Activated CD8-positive, alpha-beta T cell treated with anti-CD3 and anti-CD28 coated beads, Interleukin-2, amount 10 ng/mL, durations not matched to agents 7 days and 5 days (primary cell): ENCODE measurements around the gene PEX11B. TPM values are rescaled to one million over a fixed set of nuclear protein-coding genes. Genes with fewer than 3 reads are reported as not detected.
A peak's percentile ranks its signal among the peaks of the same experiment; 100 is the strongest.

Experiments
- ATAC-seq: fragments of 150-1000 bp; cut with Tn5 transposase; one replicate; pipeline ENCODE4 v1.10.0; 2021; ENCODE audit warnings: moderate library complexity
- CTCF ChIA-PET: fragments of 350-600 bp; sonication (Branson Sonifier 250); formaldehyde crosslinking; loops from one replicate; lab custom pipeline; 2021; ENCODE audit warnings: antibody characterized with exemption; lab: Charles Lee
- POLR2A ChIA-PET: fragments of 350-600 bp; sonication (Branson Sonifier 250); formaldehyde crosslinking; loops from one replicate; lab custom pipeline; 2021; ENCODE audit warnings: antibody characterized with exemption; lab: Charles Lee
- DNase-seq: peaks from one replicate; pipeline ENCODE4 v3.0.0-alpha.2; 2020
- H3K27ac Mint-ChIP-seq: one replicate; pipeline ENCODE4 v1.8.0; 2021; ENCODE audit warnings: mild to moderate bottlenecking, mixed read lengths
- H3K27me3 Mint-ChIP-seq: one replicate; pipeline ENCODE4 v1.8.0; 2021; ENCODE audit warnings: low read depth, mixed read lengths
- H3K36me3 Mint-ChIP-seq: one replicate; pipeline ENCODE4 v1.8.0; 2021; ENCODE audit warnings: low read depth, mixed read lengths
- H3K4me1 Mint-ChIP-seq: one replicate; pipeline ENCODE4 v1.8.0; 2021; ENCODE audit warnings: low read depth, mixed read lengths
- H3K4me3 Mint-ChIP-seq: one replicate; pipeline ENCODE4 v1.8.0; 2021; ENCODE audit warnings: mild to moderate bottlenecking, mixed read lengths
- H3K9me3 Mint-ChIP-seq: one replicate; pipeline ENCODE4 v1.8.0; 2022; ENCODE audit warnings: mixed read lengths; ENCODE audit not compliant: insufficient read depth
- total RNA-seq, 2 experiments: library from RNA; stranded (reverse); gene quantifications; one replicate each; pipeline ENCODE4 v1.2.3, GENCODE V29; 2021

Gene PEX11B
- total RNA-seq, 2 experiments from 2014 or later, result 33.3 to 35.9 TPM

GRCh38 chr1:145871994-145872924 is 46.3 kb downstream of the PEX11B start:
- POLR2A ChIA-PET, result interaction anchor here (0.6 to 2.7 kb wide), 7 partner anchors 9 to 122 kb away, joined by 3 to 16 read pairs (median 5); partner anchors contain the start of genes PEX11B, PIAS3 and RBM8A
- H3K9me3 Mint-ChIP-seq, result no peaks in the 10 kb centered on the region
- H3K27ac Mint-ChIP-seq, result peak overlapping the region; percentile 81
- CTCF ChIA-PET, result interaction anchor here (0.8 to 6.2 kb wide), 15 partner anchors 8 to 163 kb away, joined by 3 to 98 read pairs (median 4); partner anchors contain the start of genes ANKRD34A, ANKRD35, NUDT17 and PIAS3
- H3K4me1 Mint-ChIP-seq, result peaks cover 20% of the 10 kb centered on the region
- ATAC-seq (peak; percentile 92), DNase-seq (peak; percentile 59)
- peaks cover 17% of the 10 kb centered on the region for H3K27me3 Mint-ChIP-seq
- H3K4me3 Mint-ChIP-seq, result peak overlapping the region; percentile 67
- H3K36me3 Mint-ChIP-seq, result no peaks in the 10 kb centered on the region

GRCh38 chr1:145868232-145868631 is 50.3 kb downstream of the PEX11B start:
- Mint-ChIP-seq H3K27ac (no peak overlapping the region), H3K27me3 (peaks cover 24% of the 10 kb centered on the region), H3K4me1 (peaks cover 20% of the 10 kb centered on the region), H3K4me3 (no peak overlapping the region), H3K9me3 (no peaks in the 10 kb centered on the region), H3K36me3 (no peaks in the 10 kb centered on the region)
- no peak for ATAC-seq
- ChIA-PET POLR2A (no interaction called here), CTCF (interaction anchor here (1.6 to 6.2 kb wide), 3 partner anchors 9 to 24 kb away, joined by 8 to 98 read pairs (median 10); partner anchors contain the start of genes NUDT17 and PIAS3)
- no peak for DNase-seq

GRCh38 chr1:145863282-145864018 is 55.1 kb downstream of the PEX11B start:
- Mint-ChIP-seq H3K9me3 (no peaks in the 10 kb centered on the region), H3K4me3 (no peak overlapping the region), H3K36me3 (no peaks in the 10 kb centered on the region), H3K4me1 (peaks cover 6% of the 10 kb centered on the region), H3K27me3 (peaks cover 27% of the 10 kb centered on the region), H3K27ac (no peak overlapping the region)
- CTCF ChIA-PET, result interaction anchor here (12.5 kb wide), 1 partner anchor 17 kb away, joined by 271 read pairs; the partner anchor contains the start of gene NUDT17
- no peak for ATAC-seq
- no peak for DNase-seq
- POLR2A ChIA-PET, result no interaction called here

Other genes with a start within 250 kb of the PEX11B start
- gene PDZK1, start 211.3 kb downstream of the PEX11B start, total RNA-seq, result under 1 TPM; 0.34 to 0.78 TPM
- gene CD160, start 199.2 kb downstream of the PEX11B start, total RNA-seq, result 1 to 10 TPM; 2.4 to 3.1 TPM
- gene RNF115, start 94.6 kb downstream of the PEX11B start, total RNA-seq, result 10 to 100 TPM; 15.1 to 15.5 TPM
- 10 to 100 TPM; 29.7 to 31.5 TPM for gene POLR3C, start 94.5 kb downstream of the PEX11B start, total RNA-seq
- gene NUDT17, start 73.1 kb downstream of the PEX11B start, total RNA-seq, result 1 to 10 TPM; 2.2 to 3.8 TPM
- 10 to 100 TPM; 19.8 to 23.7 TPM for gene PIAS3, start 59.6 kb downstream of the PEX11B start, total RNA-seq
- gene ANKRD35, start 32.9 kb downstream of the PEX11B start, total RNA-seq, result 1 to 10 TPM in 1 of 2 experiments, under 1 TPM in 1; 0.76 to 1.1 TPM
- 1 to 10 TPM; 2.2 to 2.9 TPM for gene ITGA10, start 8.7 kb downstream of the PEX11B start, total RNA-seq
- gene RBM8A, start 8.8 kb upstream of the PEX11B start, total RNA-seq, result 100 to 1,000 TPM; 202 to 204 TPM
- gene LIX1L, start 39.3 kb upstream of the PEX11B start, total RNA-seq, result 10 to 100 TPM; 45.8 to 48.4 TPM
- gene ANKRD34A, start 45.9 kb upstream of the PEX11B start, total RNA-seq, result 1 to 10 TPM; 1.8 to 2.4 TPM
- gene POLR3GL, start 46.0 kb upstream of the PEX11B start, total RNA-seq, result 10 to 100 TPM; 25.0 to 26.5 TPM
- gene TXNIP, start 77.9 kb upstream of the PEX11B start, total RNA-seq, result 100 to 1,000 TPM; 190 to 195 TPM
- gene HJV, start 103.0 kb upstream of the PEX11B start, total RNA-seq, result not detected
- gene NBPF10, start 226.1 kb upstream of the PEX11B start, total RNA-seq, result 1 to 10 TPM; 2.5 to 2.6 TPM